Sigmoid colon (tissue), 7 donors: ENCODE measurements around the gene ST3GAL2. TPM values are rescaled to one million over a fixed set of nuclear protein-coding genes. Genes with fewer than 3 reads are reported as not detected.

Experiments used
- DNase-seq: peaks from one replicate; pipeline ENCODE4 v3.0.0-alpha.2; 2019
- H3K27ac ChIP-seq, 4 donors: fragments of 200-600 bp; sonication (generic); one replicate each; pipeline ENCODE4 v1.5.1; 2016 to 2019; ENCODE audit warnings: mild to moderate bottlenecking in 1 of 4
- H3K27me3 ChIP-seq, 3 donors: fragments of 200-600 bp; sonication (generic); one replicate each; pipeline ENCODE4 v1.5.1; 2019; ENCODE audit warnings: mild to moderate bottlenecking in 1 of 3
- H3K36me3 ChIP-seq, 4 donors: fragments of 200-600 bp; sonication (generic); one replicate each; pipeline ENCODE4 v1.5.1; 2016 to 2019
- H3K4me1 ChIP-seq, 4 donors: fragments of 200-600 bp; sonication (generic); one replicate each; pipeline ENCODE4 v1.5.1; 2017 to 2019
- H3K4me3 ChIP-seq, 4 donors: fragments of 200-600 bp; sonication (generic); one replicate each; pipeline ENCODE4 v1.5.1; 2017 to 2019; ENCODE audit warnings: mild to moderate bottlenecking in 2 of 4, moderate library complexity in 1 of 4
- H3K9me3 ChIP-seq, 4 donors: fragments of 200-600 bp in 3 of 4; sonication (generic) in 3 of 4; one replicate each; pipeline versions ENCODE4 v1.5.1 to v1.6.1; 2013 to 2019
- CTCF ChIP-seq, 4 experiments: fragments of 450-650 bp in 3 of 4; fragments of 200-600 bp in 1 of 4; IDR thresholded peaks; one replicate each; pipeline ENCODE4 v1.5.1; 2016 to 2019; ENCODE audit warnings: antibody characterized with exemption in 4 of 4, mild to moderate bottlenecking in 3 of 4, moderate library complexity in 2 of 4
- EP300 ChIP-seq, 4 donors: sonication (generic); formaldehyde crosslinking; IDR thresholded peaks; one replicate each; pipeline ENCODE4 v1.6.1; 2017; ENCODE audit warnings: antibody characterized with exemption in 4 of 4
- POLR2A ChIP-seq, 2 donors: fragments of 450-650 bp; IDR thresholded peaks; one replicate each; pipeline ENCODE4 v1.6.1; 2016; ENCODE audit warnings: antibody characterized with exemption in 2 of 2, mild to moderate bottlenecking in 2 of 2, moderate library complexity in 2 of 2
- POLR2AphosphoS5 ChIP-seq, 4 donors: sonication (generic); formaldehyde crosslinking; IDR thresholded peaks; one replicate each; pipeline ENCODE4 v1.6.1; 2017; ENCODE audit warnings: antibody characterized with exemption in 4 of 4
- WGBS, 2 donors: extraction: QIAGEN DNeasy Blood & Tissue Kit; methylation state at CpG; one replicate each; pipeline ENCODE4 v1.1.7; 2013; 5-methylcytosine and 5-hydroxymethylcytosine counted together
- intact Hi-C: fragments of 100-400 bp; cut with DNase I; formaldehyde crosslinking; loops from one replicate; pipeline ENCODE4 v1.15.1; 2023
- polyA plus RNA-seq, 3 donors: library from polyadenylated mRNA; stranded (reverse); fragments of 200-250 nt; gene quantifications; one replicate each; pipeline ENCODE4 v1.2.3, GENCODE V29; 2013
- total RNA-seq, 4 donors: library from RNA; depleted of rRNA; stranded (reverse); fragments of >200 nt; gene quantifications; one replicate each; pipeline ENCODE4 v1.1.0, GENCODE V29; 2016
- donor health status: healthy with polysubstance abuse.
- donor health status: Bipolar disorder and iron deficiency.
- donor health status: healthy.

ST3GAL2 gene
- total and polyA plus RNA-seq, 7 donors = 2.3 to 21.3 (median 14.0) TPM

GRCh38 chr16:70421473-70422311 lies 17.2 kb downstream of the ST3GAL2 start:
- Histone ChIP-seq H3K27me3 (no peaks in the 10 kb centered on the region), H3K9me3 (no peaks in the 10 kb centered on the region), H3K4me1 (peaks cover 0 to 24% (median 11%) of the 10 kb centered on the region in 4 donors), H3K4me3 (no peak overlapping the region), H3K27ac (no peak overlapping the region), H3K36me3 (peaks cover 0 to 6% (median 3%) of the 10 kb centered on the region in 4 donors)
- 90 to 95% methylated on average over 11 of the region's 11 CpGs for WGBS, 2 donors
- intact Hi-C loops = no loop called here
- TF ChIP-seq CTCF (IDR thresholded peaks at IDR 0.05) (no peak), EP300 (IDR thresholded peaks at IDR 0.05) (no peak), POLR2AphosphoS5 (IDR thresholded peaks at IDR 0.05) (no peak), POLR2A (IDR thresholded peaks at IDR 0.05) (no peak)
- no peak for DNase-seq

GRCh38 chr16:70421014-70421413 lies 17.9 kb downstream of the ST3GAL2 start:
- H3K27ac ChIP-seq = no peak overlapping the region

GRCh38 chr16:70419384-70420327 lies 19.2 kb downstream of the ST3GAL2 start:
- 84 to 88% methylated on average over 14 of the region's 14 CpGs for WGBS, 2 donors
- H3K9me3 ChIP-seq = no peaks in the 10 kb centered on the region
- intact Hi-C loops = no loop called here
- no peak overlapping the region for H3K27ac ChIP-seq
- TF ChIP-seq POLR2AphosphoS5 (IDR thresholded peaks at IDR 0.05) (no peak), EP300 (IDR thresholded peaks at IDR 0.05) (no peak), CTCF (IDR thresholded peaks at IDR 0.05) (no peak), POLR2A (IDR thresholded peaks at IDR 0.05) (no peak)
- H3K36me3 ChIP-seq = peaks cover 0 to 6% (median 2%) of the 10 kb centered on the region in 4 donors
- peaks cover 0 to 25% (median 11%) of the 10 kb centered on the region in 4 donors for H3K4me1 ChIP-seq
- no peaks in the 10 kb centered on the region for H3K27me3 ChIP-seq
- DNase-seq = no peak
- H3K4me3 ChIP-seq = no peak overlapping the region

More at GRCh38 chr16:70421014-70421413, 17.9 kb downstream of the ST3GAL2 start:
- H3K4me1 ChIP-seq = peaks cover 0 to 24% (median 11%) of the 10 kb centered on the region in 4 donors
- no peaks in the 10 kb centered on the region for H3K27me3 ChIP-seq
- TF ChIP-seq POLR2A (IDR thresholded peaks at IDR 0.05) (no peak), POLR2AphosphoS5 (IDR thresholded peaks at IDR 0.05) (no peak), EP300 (IDR thresholded peaks at IDR 0.05) (no peak), CTCF (IDR thresholded peaks at IDR 0.05) (no peak)
- WGBS, 2 donors = 91 to 95% methylated on average over 9 of the region's 9 CpGs
- H3K4me3 ChIP-seq = no peak overlapping the region
- intact Hi-C loops = no loop called here
- no peak for DNase-seq
- H3K9me3 ChIP-seq = no peaks in the 10 kb centered on the region
- H3K36me3 ChIP-seq = peaks cover 0 to 6% (median 3%) of the 10 kb centered on the region in 4 donors

GRCh38 chr16:70418993-70419318 lies 19.9 kb downstream of the ST3GAL2 start:
- Histone ChIP-seq H3K4me3 (no peak overlapping the region), H3K9me3 (no peaks in the 10 kb centered on the region), H3K27ac (no peak overlapping the region), H3K27me3 (no peaks in the 10 kb centered on the region), H3K4me1 (peaks cover 0 to 30% (median 11%) of the 10 kb centered on the region in 4 donors), H3K36me3 (peaks cover 0 to 6% (median 0%) of the 10 kb centered on the region in 4 donors)
- no peak for DNase-seq
- intact Hi-C loops = no loop called here
- WGBS, 2 donors = 56 to 64% methylated on average over 5 of the region's 5 CpGs
- TF ChIP-seq POLR2A (IDR thresholded peaks at IDR 0.05) (no peak), EP300 (IDR thresholded peaks at IDR 0.05) (no peak), POLR2AphosphoS5 (IDR thresholded peaks at IDR 0.05) (no peak), CTCF (IDR thresholded peaks at IDR 0.05) (no peak)
